Neuronal stem cell (in vitro differentiated cells): ENCODE measurements around the gene RAB11FIP4.

ENCODE experiments used
- DNase-seq: peaks from one replicate; pipeline ENCODE4 v3.0.0-alpha.2; 2013; ENCODE audit warnings: low spot score
- H2AFZ ChIP-seq: one replicate; pipeline ENCODE4 v1.6.1; 2013; ENCODE audit warnings: mild to moderate bottlenecking, low read length, inconsistent platforms
- H2AK5ac ChIP-seq: 2 replicates; pipeline ENCODE4 v1.6.1; 2013; ENCODE audit warnings: low read depth, mild to moderate bottlenecking, inconsistent platforms, low read length, moderate library complexity, mixed read lengths
- H2BK120ac ChIP-seq: 2 replicates; pipeline ENCODE4 v1.6.1; 2013; ENCODE audit warnings: low read depth, mild to moderate bottlenecking, inconsistent platforms, low read length, moderate library complexity, mixed read lengths
- H2BK12ac ChIP-seq: one replicate; pipeline ENCODE4 v1.6.1; 2013; ENCODE audit warnings: low read length, inconsistent platforms
- H2BK15ac ChIP-seq: 2 replicates; pipeline ENCODE4 v1.6.1; 2013; ENCODE audit warnings: mild to moderate bottlenecking, low read length, inconsistent platforms, mixed read lengths
- H2BK5ac ChIP-seq: one replicate; pipeline ENCODE4 v1.6.1; 2013; ENCODE audit warnings: inconsistent platforms, mild to moderate bottlenecking, low read length, moderate library complexity
- H3K14ac ChIP-seq: one replicate; pipeline ENCODE4 v1.6.1; 2013; ENCODE audit warnings: low read length, inconsistent platforms
- H3K18ac ChIP-seq: 2 replicates; pipeline ENCODE4 v1.6.1; 2013; ENCODE audit warnings: low read length, inconsistent platforms
- H3K23ac ChIP-seq: 2 replicates; pipeline ENCODE4 v1.6.1; 2013; ENCODE audit warnings: low read depth, mild to moderate bottlenecking, mixed read lengths, low read length, inconsistent platforms; ENCODE audit not compliant: poor library complexity
- H3K27ac ChIP-seq: replicated peaks from 3 replicates; pipeline ENCODE4 v1.5.1; 2013; ENCODE audit warnings: low read length, inconsistent platforms
- H3K27me3 ChIP-seq, 3 experiments: 2 replicates each; pipeline ENCODE4 v1.6.1; 2013; ENCODE audit warnings: low read length in 3 of 3, mild to moderate bottlenecking in 2 of 3, inconsistent platforms in 1 of 3, low read depth in 1 of 3, mixed read lengths in 1 of 3, moderate library complexity in 1 of 3; ENCODE audit not compliant: control insufficient read depth in 3 of 3, insufficient read depth in 3 of 3
- H3K36me3 ChIP-seq, 2 donors: replicated peaks in 1 of 2; 2 replicates each; pipeline ENCODE4 v1.6.1; 2013; ENCODE audit warnings: low read length in 2 of 2; ENCODE audit not compliant: control insufficient read depth in 2 of 2, insufficient read depth in 2 of 2
- H3K4ac ChIP-seq: 2 replicates; pipeline ENCODE4 v1.6.1; 2013; ENCODE audit warnings: inconsistent platforms, mild to moderate bottlenecking, low read length, moderate library complexity
- H3K4me1 ChIP-seq, 2 donors: 1 replicate in 1 of 2; 2 replicates in 1 of 2; pipeline ENCODE4 v1.6.1; 2013; ENCODE audit warnings: low read length in 2 of 2, low read depth in 1 of 2; ENCODE audit not compliant: control insufficient read depth in 2 of 2, insufficient read depth in 1 of 2
- H3K4me2 ChIP-seq: one replicate; pipeline ENCODE4 v1.6.1; 2013; ENCODE audit warnings: mild to moderate bottlenecking, low read length, inconsistent platforms; ENCODE audit not compliant: insufficient read depth, poor library complexity, severe bottlenecking
- H3K4me3 ChIP-seq, 2 donors: 2 replicates each; pipeline ENCODE4 v1.5.1; 2013; ENCODE audit warnings: low read length in 2 of 2, mild to moderate bottlenecking in 2 of 2, inconsistent platforms in 1 of 2, moderate library complexity in 1 of 2
- H3K79me1 ChIP-seq: one replicate; pipeline ENCODE4 v1.6.1; 2013; ENCODE audit warnings: low read depth, mild to moderate bottlenecking, inconsistent platforms, low read length, moderate library complexity
- H3K9ac ChIP-seq: one replicate; pipeline ENCODE4 v1.6.1; 2013; ENCODE audit warnings: mild to moderate bottlenecking, low read depth, low read length, inconsistent platforms; ENCODE audit not compliant: poor library complexity
- H3K9me3 ChIP-seq, 2 donors: replicated peaks in 1 of 2; 2 replicates each; pipeline versions ENCODE3 to v1.6.1; 2013; ENCODE audit warnings: low read length in 2 of 2, mild to moderate bottlenecking in 2 of 2, inconsistent platforms in 1 of 2, low read depth in 1 of 2, mixed read lengths in 1 of 2, moderate library complexity in 1 of 2; ENCODE audit not compliant: control insufficient read depth in 2 of 2, insufficient read depth in 1 of 2
- H4K8ac ChIP-seq: one replicate; pipeline ENCODE4 v1.6.1; 2013; ENCODE audit warnings: low read depth, mild to moderate bottlenecking, inconsistent platforms, low read length, moderate library complexity
- H4K91ac ChIP-seq: one replicate; pipeline ENCODE4 v1.6.1; 2013; ENCODE audit warnings: low read length, low read depth, mild to moderate bottlenecking, inconsistent platforms; ENCODE audit not compliant: poor library complexity
- WGBS, 2 donors: extraction: QIAGEN DNeasy Blood & Tissue Kit; methylation state at CpG; one replicate each; pipeline ENCODE4 v1.1.7; 2013; ENCODE audit warnings: missing lambda C conversion rate in 2 of 2, mixed read lengths in 1 of 2; ENCODE audit not compliant: insufficient read length in 2 of 2, insufficient replicate concordance in 1 of 2; ENCODE audit errors: extremely low coverage in 2 of 2; 5-methylcytosine and 5-hydroxymethylcytosine counted together

Gene RAB11FIP4

GRCh38 chr17:31575043-31575442, 183.6 kb downstream of the RAB11FIP4 start:
- H2BK5ac ChIP-seq, result no peak overlapping the region
- no peak overlapping the region for H3K18ac ChIP-seq
- H3K9ac ChIP-seq, result no peak overlapping the region
- no peak overlapping the region for H2BK15ac ChIP-seq
- no peak overlapping the region for H3K23ac ChIP-seq
- no peak overlapping the region for H2BK120ac ChIP-seq
- no CpG with 5 or more reads among the region's 13 CpGs for WGBS, 2 donors
- no peaks in the 10 kb centered on the region for H3K36me3 ChIP-seq
- no peak overlapping the region for H2AFZ ChIP-seq
- H3K4ac ChIP-seq, result no peak overlapping the region
- H3K14ac ChIP-seq, result no peak overlapping the region
- peaks cover 0 to 6% of the 10 kb centered on the region in 2 donors for H3K4me1 ChIP-seq
- no peak overlapping the region for H3K27ac ChIP-seq
- H3K9me3 ChIP-seq, result no peaks in the 10 kb centered on the region
- H3K27me3 ChIP-seq, result peaks cover 0 to 3% (median 0%) of the 10 kb centered on the region in 3 experiments
- no peak overlapping the region for H3K4me3 ChIP-seq
- no peaks in the 10 kb centered on the region for H3K79me1 ChIP-seq
- H2BK12ac ChIP-seq, result no peak overlapping the region
- H4K91ac ChIP-seq, result no peak overlapping the region
- no peak for DNase-seq
- H2AK5ac ChIP-seq, result peak overlapping the region; percentile 53
- no peak overlapping the region for H3K4me2 ChIP-seq
- no peak overlapping the region for H4K8ac ChIP-seq

- peaks cover 0 to 6% (median 0%) of the 10 kb centered on the region in 3 experiments for H3K27me3 ChIP-seq
- H3K4me2 ChIP-seq, result no peak overlapping the region
- no peak overlapping the region for H3K18ac ChIP-seq
- no peaks in the 10 kb centered on the region for H3K36me3 ChIP-seq
- H3K79me1 ChIP-seq, result no peaks in the 10 kb centered on the region
- no peak overlapping the region for H3K9ac ChIP-seq
- no peaks in the 10 kb centered on the region for H3K4me1 ChIP-seq
- H2BK12ac ChIP-seq, result no peak overlapping the region
- no peak overlapping the region for H2AK5ac ChIP-seq
- no peaks in the 10 kb centered on the region for H3K9me3 ChIP-seq
- H3K27ac ChIP-seq, result no peak overlapping the region
- WGBS, 2 donors, result no CpG with 5 or more reads among the region's 4 CpGs
- H2BK120ac ChIP-seq, result no peak overlapping the region
- H3K4ac ChIP-seq, result no peak overlapping the region
- no peak overlapping the region for H3K4me3 ChIP-seq
- H4K8ac ChIP-seq, result no peak overlapping the region
- DNase-seq, result no peak
- H2BK15ac ChIP-seq, result no peak overlapping the region
- no peak overlapping the region for H3K14ac ChIP-seq
- no peak overlapping the region for H3K23ac ChIP-seq
- H4K91ac ChIP-seq, result no peak overlapping the region
- no peak overlapping the region for H2AFZ ChIP-seq
- no peak overlapping the region for H2BK5ac ChIP-seq
These were observed 187.8 kb downstream of the RAB11FIP4 start for GRCh38 chr17:31579265-31579664.

- no peak overlapping the region for H2BK15ac ChIP-seq
- H2AFZ ChIP-seq, result no peak overlapping the region
- H2BK5ac ChIP-seq, result no peak overlapping the region
- H4K8ac ChIP-seq, result no peak overlapping the region
- no peak overlapping the region for H3K9ac ChIP-seq
- H2BK12ac ChIP-seq, result no peak overlapping the region
- H3K27me3 ChIP-seq, result peaks cover 0 to 5% (median 0%) of the 10 kb centered on the region in 3 experiments
- H2BK120ac ChIP-seq, result no peak overlapping the region
- no peaks in the 10 kb centered on the region for H3K36me3 ChIP-seq
- no peaks in the 10 kb centered on the region for H3K9me3 ChIP-seq
- H3K79me1 ChIP-seq, result peaks cover 1% of the 10 kb centered on the region
- no peak overlapping the region for H2AK5ac ChIP-seq
- H3K18ac ChIP-seq, result no peak overlapping the region
- no peaks in the 10 kb centered on the region for H3K4me1 ChIP-seq
- no peak overlapping the region for H4K91ac ChIP-seq
- H3K23ac ChIP-seq, result no peak overlapping the region
- DNase-seq, result no peak
- no CpG with 5 or more reads among the region's 3 CpGs for WGBS, 2 donors
- H3K27ac ChIP-seq, result no peak overlapping the region
- H3K4me2 ChIP-seq, result no peak overlapping the region
- H3K4me3 ChIP-seq, result no peak overlapping the region
- no peak overlapping the region for H3K14ac ChIP-seq
- H3K4ac ChIP-seq, result no peak overlapping the region
These were observed 188.8 kb downstream of the RAB11FIP4 start for GRCh38 chr17:31580316-31580705.

- H4K91ac ChIP-seq, result no peak overlapping the region
- DNase-seq, result no peak
- no peak overlapping the region for H3K27ac ChIP-seq
- no peak overlapping the region for H2BK15ac ChIP-seq
- no peaks in the 10 kb centered on the region for H3K4me1 ChIP-seq
- H3K4me2 ChIP-seq, result no peak overlapping the region
- H2AFZ ChIP-seq, result no peak overlapping the region
- H3K4ac ChIP-seq, result no peak overlapping the region
- no peak overlapping the region for H2AK5ac ChIP-seq
- no peak overlapping the region for H3K4me3 ChIP-seq
- no peak overlapping the region for H4K8ac ChIP-seq
- peaks cover 0 to 5% (median 0%) of the 10 kb centered on the region in 3 experiments for H3K27me3 ChIP-seq
- no CpG with 5 or more reads among the region's 16 CpGs for WGBS, 2 donors
- no peak overlapping the region for H3K14ac ChIP-seq
- no peak overlapping the region for H3K9ac ChIP-seq
- H3K23ac ChIP-seq, result no peak overlapping the region
- H3K9me3 ChIP-seq, result no peaks in the 10 kb centered on the region
- peak overlapping the region; percentile 31 for H3K18ac ChIP-seq
- H3K36me3 ChIP-seq, result no peaks in the 10 kb centered on the region
- H2BK5ac ChIP-seq, result no peak overlapping the region
- no peak overlapping the region for H2BK12ac ChIP-seq
- no peak overlapping the region for H2BK120ac ChIP-seq
- peaks cover 2% of the 10 kb centered on the region for H3K79me1 ChIP-seq
These were observed 189.4 kb downstream of the RAB11FIP4 start for GRCh38 chr17:31580706-31581490.
